Calu3 (cell line): ENCODE data around the gene DIS3L2. TPM values are rescaled to one million over a fixed set of nuclear protein-coding genes. Genes with fewer than 3 reads are reported as not detected.

ENCODE experiments used
- BruUV-seq: library from RNA; stranded (reverse); fragments of 400-500 nt; replicated peaks from 2 replicates; lab custom pipeline; 2021; lab: Mats Ljungman, UMichigan
- CTCF ChIA-PET: fragments of 300-600 bp; sonication (Branson Sonifier 250); formaldehyde crosslinking; loops from one replicate; lab custom pipeline; 2022; ENCODE audit warnings: antibody characterized with exemption; lab: Charles Lee
- DNase-seq: peaks from one replicate; pipeline ENCODE4 v3.0.0; 2022
- H3K27ac Mint-ChIP-seq: one replicate; pipeline ENCODE4 v1.8.0; 2022; ENCODE audit warnings: mixed read lengths; ENCODE audit not compliant: unreplicated experiment
- H3K27me3 Mint-ChIP-seq: one replicate; pipeline ENCODE4 v1.8.0; 2022; ENCODE audit warnings: mixed read lengths; ENCODE audit not compliant: unreplicated experiment
- H3K36me3 Mint-ChIP-seq: one replicate; pipeline ENCODE4 v1.8.0; 2022; ENCODE audit warnings: mild to moderate bottlenecking, moderate library complexity, mixed read lengths; ENCODE audit not compliant: insufficient read depth, unreplicated experiment
- H3K4me1 Mint-ChIP-seq: one replicate; pipeline ENCODE4 v1.8.0; 2022; ENCODE audit warnings: mild to moderate bottlenecking, low read depth, mixed read lengths; ENCODE audit not compliant: unreplicated experiment
- H3K4me3 Mint-ChIP-seq: one replicate; pipeline ENCODE4 v1.8.0; 2022; ENCODE audit warnings: mild to moderate bottlenecking, low read depth, moderate library complexity, mixed read lengths; ENCODE audit not compliant: unreplicated experiment
- H3K9me3 Mint-ChIP-seq: one replicate; pipeline ENCODE4 v1.8.0; 2022; ENCODE audit warnings: low read depth, mixed read lengths; ENCODE audit not compliant: unreplicated experiment
- CTCF ChIP-seq: fragments of 200-600 bp; IDR thresholded peaks from one replicate; pipeline ENCODE4 v1.8.0; 2022; ENCODE audit warnings: antibody characterized with exemption; ENCODE audit not compliant: unreplicated experiment
- intact Hi-C: fragments of 100-400 bp; cut with micrococcal nuclease; formaldehyde crosslinking; loops from one replicate; pipeline ENCODE4 v1.10.0; 2022; ENCODE audit not compliant: unreplicated experiment
- total RNA-seq: library from RNA; stranded (reverse); gene quantifications from 2 replicates; pipeline ENCODE4 v1.2.3, GENCODE V29; 2022

The DIS3L2 gene
- total RNA-seq, 1 experiment from 2014 or later = 46.0 TPM

GRCh38 chr2:232211743-232212686 is 250.5 kb downstream of the DIS3L2 start:
- H3K36me3 Mint-ChIP-seq = no peaks in the 10 kb centered on the region
- no peaks in the 10 kb centered on the region for H3K4me1 Mint-ChIP-seq
- CTCF ChIA-PET = no interaction called here
- no peak overlapping the region for H3K4me3 Mint-ChIP-seq
- no peaks in the 10 kb centered on the region for H3K27me3 Mint-ChIP-seq
- intact Hi-C loops = no loop called here
- no peak overlapping the region for H3K27ac Mint-ChIP-seq
- no peak for TF ChIP-seq CTCF
- no peaks in the 10 kb centered on the region for H3K9me3 Mint-ChIP-seq
- no TSS peak for BruUV-seq
- no peak for DNase-seq

GRCh38 chr2:232213176-232213575 is 251.7 kb downstream of the DIS3L2 start:
- no peaks in the 10 kb centered on the region for H3K27me3 Mint-ChIP-seq
- DNase-seq = no peak
- no TSS peak for BruUV-seq
- H3K36me3 Mint-ChIP-seq = no peaks in the 10 kb centered on the region
- no peak overlapping the region for H3K27ac Mint-ChIP-seq
- H3K9me3 Mint-ChIP-seq = no peaks in the 10 kb centered on the region
- no peak for TF ChIP-seq CTCF
- H3K4me3 Mint-ChIP-seq = no peak overlapping the region
- CTCF ChIA-PET = no interaction called here
- intact Hi-C loops = no loop called here
- no peaks in the 10 kb centered on the region for H3K4me1 Mint-ChIP-seq

GRCh38 chr2:232214053-232214452 is 252.5 kb downstream of the DIS3L2 start:
- H3K36me3 Mint-ChIP-seq = no peaks in the 10 kb centered on the region
- CTCF ChIA-PET = no interaction called here
- H3K27ac Mint-ChIP-seq = no peak overlapping the region
- no TSS peak for BruUV-seq
- H3K9me3 Mint-ChIP-seq = no peaks in the 10 kb centered on the region
- H3K27me3 Mint-ChIP-seq = no peaks in the 10 kb centered on the region
- H3K4me1 Mint-ChIP-seq = no peaks in the 10 kb centered on the region
- TF ChIP-seq CTCF = no peak
- intact Hi-C loops = no loop called here
- no peak overlapping the region for H3K4me3 Mint-ChIP-seq
- no peak for DNase-seq

- intact Hi-C loops = no loop called here
- no peaks in the 10 kb centered on the region for H3K9me3 Mint-ChIP-seq
- BruUV-seq = no TSS peak
These were observed 254.5 kb downstream of the DIS3L2 start for GRCh38 chr2:232216028-232216427.

More at GRCh38 chr2:232216028-232216427, 254.5 kb downstream of the DIS3L2 start:
- Mint-ChIP-seq H3K27me3 (no peaks in the 10 kb centered on the region), H3K36me3 (no peaks in the 10 kb centered on the region), H3K4me3 (no peak overlapping the region), H3K4me1 (no peaks in the 10 kb centered on the region), H3K27ac (no peak overlapping the region)
- DNase-seq = no peak
- no peak for TF ChIP-seq CTCF
- CTCF ChIA-PET = no interaction called here
